Left lung (tissue), 10 donors: ENCODE data around the gene ALKBH6. TPM values are rescaled to one million over a fixed set of nuclear protein-coding genes. Genes with fewer than 3 reads are reported as not detected.

Experiments
- ATAC-seq: fragments of 200-7000 bp; cut with Tn5 transposase; one replicate; pipeline ENCODE4 v1.9.1; 2020; ENCODE audit warnings: moderate library complexity
- DNase-seq, 4 donors: peaks; one replicate each; pipeline ENCODE4 v3.0.0-alpha.2; 2013 to 2020
- H3K27ac ChIP-seq, 2 donors: fragments of 200-600 bp; sonication (generic) in 1 of 2; one replicate each; pipeline versions ENCODE4 v1.5.0 to v1.8.0; 2020 to 2021
- H3K27me3 ChIP-seq, 2 donors: fragments of 200-600 bp; sonication (generic) in 1 of 2; one replicate each; pipeline versions ENCODE4 v1.5.0 to v1.8.0; 2020 to 2021
- H3K36me3 ChIP-seq, 2 donors: fragments of 200-600 bp; sonication (generic) in 1 of 2; one replicate each; pipeline versions ENCODE4 v1.5.0 to v1.8.0; 2020 to 2021
- H3K4me1 ChIP-seq, 2 donors: fragments of 200-600 bp; one replicate each; pipeline ENCODE4 v1.8.0; 2021
- H3K4me3 ChIP-seq, 2 donors: fragments of 200-600 bp; sonication (generic) in 1 of 2; one replicate each; pipeline versions ENCODE4 v1.5.0 to v1.8.0; 2020 to 2021; ENCODE audit warnings: mild to moderate bottlenecking in 1 of 2
- H3K9me3 ChIP-seq, 2 donors: fragments of 200-600 bp; sonication (generic) in 1 of 2; one replicate each; pipeline versions ENCODE4 v1.5.0 to v1.8.0; 2020 to 2021
- CTCF ChIP-seq, 2 donors: fragments of 200-600 bp; sonication (generic) in 1 of 2; IDR thresholded peaks; one replicate each; pipeline versions ENCODE4 v1.5.0 to v1.8.0; 2021; ENCODE audit warnings: antibody characterized with exemption in 2 of 2
- intact Hi-C, 2 donors: fragments of 100-400 bp; cut with DNase I; formaldehyde crosslinking; loops; one replicate each; pipeline versions ENCODE4 v1.11.2 to v1.14.2; 2022
- polyA plus RNA-seq, 6 donors: library from polyadenylated mRNA; unstranded; fragments of 120-200 nt; gene quantifications; one replicate each; pipeline ENCODE4 v1.2.1, GENCODE V29; 2013; ENCODE audit not compliant: insufficient read length in 6 of 6
- total RNA-seq, 2 donors: library from RNA; stranded (reverse); fragmentation: NEBNext Ultra II Directional; extraction: Animal tissue kit (Norgen Biotek cat#: 25700); gene quantifications; one replicate each; pipeline ENCODE4 v1.2.1, GENCODE V29; 2021
- donor health status: DM: no; HTN: yes; CAD: no.
- donor health status: DM: no; HTN: no; CAD: no.

The ALKBH6 gene
- total and polyA plus RNA-seq, 8 donors = 16.8 to 22.7 (median 19.8) TPM

DNA sequence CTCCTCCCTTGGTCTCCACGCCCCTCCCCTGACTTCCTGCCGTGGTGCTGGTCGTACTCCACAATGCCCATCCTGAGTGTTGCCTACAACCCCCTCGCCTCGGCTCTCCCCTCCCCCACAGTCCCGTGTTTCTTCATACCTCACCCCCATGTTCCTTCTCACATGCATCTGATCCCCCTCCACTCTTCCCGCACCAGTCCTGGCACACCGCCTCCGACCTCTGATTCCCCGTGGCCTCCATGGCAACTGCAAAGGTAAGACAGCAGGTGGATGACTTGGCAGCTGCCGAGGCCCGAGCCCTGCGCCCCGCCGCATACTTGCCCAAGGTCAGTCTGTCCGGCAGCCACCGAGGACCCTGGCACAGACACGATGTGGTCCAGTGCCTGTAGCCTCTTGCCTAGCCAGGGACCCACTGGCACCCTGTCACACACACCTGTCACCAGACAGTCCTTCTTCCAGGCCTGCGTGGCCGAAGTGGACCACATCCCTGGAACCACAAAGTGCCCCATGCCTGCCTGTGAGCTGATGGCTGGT is 35.1 kb downstream of the ALKBH6 start:
- Histone ChIP-seq H3K4me3 (no peak overlapping the region), H3K36me3 (no peaks in the 10 kb centered on the region), H3K27me3 (peaks cover 0 to 74% of the 10 kb centered on the region in 2 donors), H3K9me3 (no peaks in the 10 kb centered on the region), H3K27ac (no peak overlapping the region), H3K4me1 (no peaks in the 10 kb centered on the region)
- intact Hi-C loops = no loop called here
- TF ChIP-seq CTCF (IDR thresholded peaks at IDR 0.05) = no peak
- ATAC-seq = no peak
- DNase-seq = peak in 1 of 4 donors; percentile 68

GRCh38 chr19:35978271-35978670 is 35.7 kb downstream of the ALKBH6 start:
- H3K9me3 ChIP-seq = no peaks in the 10 kb centered on the region
- DNase-seq (peak in 1 of 4 donors; percentile 31), ATAC-seq (no peak)
- no peaks in the 10 kb centered on the region for H3K4me1 ChIP-seq
- H3K27ac ChIP-seq = no peak overlapping the region
- H3K27me3 ChIP-seq = peaks cover 0 to 75% of the 10 kb centered on the region in 2 donors
- H3K4me3 ChIP-seq = no peak overlapping the region
- no peaks in the 10 kb centered on the region for H3K36me3 ChIP-seq
- no peak for TF ChIP-seq CTCF (IDR thresholded peaks at IDR 0.05)
- intact Hi-C loops = no loop called here

GRCh38 chr19:35977446-35978222 is 36.4 kb downstream of the ALKBH6 start:
- H3K27me3 ChIP-seq = peaks cover 0 to 71% of the 10 kb centered on the region in 2 donors
- H3K9me3 ChIP-seq = no peaks in the 10 kb centered on the region
- H3K4me3 ChIP-seq = no peak overlapping the region
- peak in 1 of 4 donors; percentile 49 for DNase-seq
- no peaks in the 10 kb centered on the region for H3K4me1 ChIP-seq
- intact Hi-C loops = no loop called here
- ATAC-seq = no peak
- H3K36me3 ChIP-seq = no peaks in the 10 kb centered on the region
- no peak overlapping the region for H3K27ac ChIP-seq
- TF ChIP-seq CTCF (IDR thresholded peaks at IDR 0.05) = no peak

DNA sequence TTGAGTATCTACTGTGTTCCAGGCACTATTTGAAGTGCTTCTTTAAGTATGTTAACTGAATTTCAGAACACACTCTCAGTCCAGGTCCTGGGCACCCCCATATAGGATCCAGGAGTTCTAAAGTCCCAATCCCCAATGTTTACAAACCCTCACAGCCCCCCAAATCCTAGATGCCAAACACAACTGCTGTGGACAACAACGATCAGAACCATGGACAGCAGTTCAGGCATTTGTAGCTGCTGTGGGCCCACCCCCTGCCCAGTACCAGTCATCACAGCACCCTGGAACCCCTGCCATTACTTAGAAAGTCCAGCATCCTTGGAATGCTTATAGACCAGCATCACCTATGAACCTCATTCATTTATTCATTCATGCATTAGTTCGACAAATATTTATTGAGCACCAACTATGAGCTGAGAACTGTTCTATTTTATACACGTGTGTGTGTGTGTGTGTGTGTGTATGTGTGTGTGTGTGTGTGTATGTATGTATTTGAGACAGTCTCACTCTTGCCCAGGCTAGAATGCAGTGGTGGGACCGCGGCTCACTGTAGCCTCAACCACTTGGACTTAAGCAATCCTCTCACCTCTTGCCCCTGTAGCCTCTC is 38.3 kb downstream of the ALKBH6 start:
- intact Hi-C loops = no loop called here
- Histone ChIP-seq H3K27ac (no peak overlapping the region), H3K36me3 (no peaks in the 10 kb centered on the region), H3K4me1 (no peaks in the 10 kb centered on the region), H3K4me3 (no peak overlapping the region), H3K9me3 (no peaks in the 10 kb centered on the region), H3K27me3 (peaks cover 0 to 59% of the 10 kb centered on the region in 2 donors)
- ATAC-seq (peak; percentile 52), DNase-seq (no peak)
- TF ChIP-seq CTCF (IDR thresholded peaks at IDR 0.05) = no peak

- no peak for TF ChIP-seq CTCF (IDR thresholded peaks at IDR 0.05)
- no peak for ATAC-seq
- Histone ChIP-seq H3K9me3 (no peaks in the 10 kb centered on the region), H3K27me3 (peaks cover 0 to 41% of the 10 kb centered on the region in 2 donors), H3K4me3 (no peak overlapping the region), H3K4me1 (no peaks in the 10 kb centered on the region), H3K27ac (no peak overlapping the region), H3K36me3 (no peaks in the 10 kb centered on the region)
- no peak for DNase-seq
- intact Hi-C loops = no loop called here
These were observed 40.5 kb downstream of the ALKBH6 start for GRCh38 chr19:35973487-35973886.
